ENCODE results near the gene C11orf21. TPM values are rescaled to one million over a fixed set of nuclear protein-coding genes. Genes with fewer than 3 reads are reported as not detected.

Gene C11orf21
- total and polyA plus RNA-seq, 9 of the 15 experiments (the other 6 are each of a cell fraction or from before 2014, with no cell fraction given) = 0.10 to 2.6 (median 2.0) TPM

- TF ChIP-seq ARID3B (CRISPR knock-in tag; IDR thresholded peaks at IDR 0.05; ENCODE audit: borderline replicate concordance) (no peak), AFF1 (IDR thresholded peaks at IDR 0.05; ENCODE audit: low read depth in 1 of 2, partially characterized antibody in 2 of 2) (no peak), PRDM10 (IDR thresholded peaks at IDR 0.05; ENCODE audit: partially characterized antibody) (no peak), ZNF282 (CRISPR knock-in tag; IDR thresholded peaks at IDR 0.05) (no peak), CBFA2T2 (conservative IDR thresholded peaks at IDR 0.05) (no peak), TFAM (CRISPR knock-in tag; conservative IDR thresholded peaks at IDR 0.05) (no peak)
These were observed 5.5 kb downstream of the C11orf21 start (continued) for GRCh38 chr11:2295971-2296912.

Data from K562 (cell line).